Measurements from ENCODE around the gene MED8.
A peak's percentile ranks its signal among the peaks of the same experiment; 100 is the strongest.

The MED8 gene

DNA sequence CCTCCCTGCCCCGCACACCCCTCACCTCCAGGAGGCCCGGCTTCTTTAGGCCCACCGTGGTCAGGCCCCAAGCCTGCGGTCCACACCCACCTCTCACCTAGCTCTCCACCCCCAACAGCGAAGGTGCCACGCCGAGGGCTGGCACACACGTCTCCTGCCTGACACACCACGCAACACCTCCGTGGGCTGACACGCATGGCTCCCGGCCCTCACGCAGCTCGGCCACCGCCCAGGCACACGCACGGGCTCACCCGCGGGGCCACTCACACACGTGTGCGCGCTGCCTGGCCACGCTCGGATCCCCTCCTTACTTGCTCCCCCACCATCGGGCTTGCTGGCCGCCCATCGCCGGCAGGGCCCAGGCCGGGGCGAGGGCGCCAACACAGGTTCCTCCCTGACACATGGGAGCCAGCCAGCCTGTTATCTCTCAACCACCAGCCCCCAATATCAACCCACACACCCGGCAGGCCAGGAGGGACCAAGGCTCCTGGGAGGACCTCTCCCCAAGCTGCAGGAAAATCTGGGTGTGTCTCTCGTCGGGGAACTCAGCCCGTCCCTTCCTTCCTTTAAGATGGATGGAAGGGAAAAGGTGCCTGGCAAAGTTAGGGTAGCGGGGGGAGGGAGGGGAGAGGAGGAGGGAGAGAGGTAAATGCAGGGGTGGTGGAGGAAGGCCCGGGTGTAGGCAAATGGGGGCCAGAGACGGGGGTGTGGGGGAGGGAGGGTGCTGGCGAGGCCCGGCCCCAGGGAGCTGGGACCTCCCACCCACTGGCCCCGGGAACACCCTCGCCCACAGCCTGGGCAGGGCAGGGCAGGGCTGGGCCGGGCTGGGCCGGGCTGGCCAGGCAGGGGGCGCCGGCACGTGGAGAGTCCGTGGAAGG is 22.3 kb downstream of the MED8 start:
- Histone ChIP-seq H3K4me3 (replicated peaks; ENCODE audit: insufficient read depth, low read length) (peak overlapping the region; percentile 70), H3K27ac (replicated peaks) (peak overlapping the region; percentile 95), H3K27me3 (ENCODE audit: insufficient read depth, poor library complexity, severe bottlenecking) (no peaks in the 10 kb centered on the region)
- no peak for DNase-seq (ENCODE audit: low read depth in 1 of 2, low spot score in 1 of 2)
- TF ChIP-seq, protein P1, sequence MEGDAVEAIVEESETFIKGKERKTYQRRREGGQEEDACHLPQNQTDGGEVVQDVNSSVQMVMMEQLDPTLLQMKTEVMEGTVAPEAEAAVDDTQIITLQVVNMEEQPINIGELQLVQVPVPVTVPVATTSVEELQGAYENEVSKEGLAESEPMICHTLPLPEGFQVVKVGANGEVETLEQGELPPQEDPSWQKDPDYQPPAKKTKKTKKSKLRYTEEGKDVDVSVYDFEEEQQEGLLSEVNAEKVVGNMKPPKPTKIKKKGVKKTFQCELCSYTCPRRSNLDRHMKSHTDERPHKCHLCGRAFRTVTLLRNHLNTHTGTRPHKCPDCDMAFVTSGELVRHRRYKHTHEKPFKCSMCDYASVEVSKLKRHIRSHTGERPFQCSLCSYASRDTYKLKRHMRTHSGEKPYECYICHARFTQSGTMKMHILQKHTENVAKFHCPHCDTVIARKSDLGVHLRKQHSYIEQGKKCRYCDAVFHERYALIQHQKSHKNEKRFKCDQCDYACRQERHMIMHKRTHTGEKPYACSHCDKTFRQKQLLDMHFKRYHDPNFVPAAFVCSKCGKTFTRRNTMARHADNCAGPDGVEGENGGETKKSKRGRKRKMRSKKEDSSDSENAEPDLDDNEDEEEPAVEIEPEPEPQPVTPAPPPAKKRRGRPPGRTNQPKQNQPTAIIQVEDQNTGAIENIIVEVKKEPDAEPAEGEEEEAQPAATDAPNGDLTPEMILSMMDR (IDR thresholded peaks at IDR 0.05; ENCODE audit: insufficient read depth, low read length): no peak
- TF ChIP-seq, protein P2, sequence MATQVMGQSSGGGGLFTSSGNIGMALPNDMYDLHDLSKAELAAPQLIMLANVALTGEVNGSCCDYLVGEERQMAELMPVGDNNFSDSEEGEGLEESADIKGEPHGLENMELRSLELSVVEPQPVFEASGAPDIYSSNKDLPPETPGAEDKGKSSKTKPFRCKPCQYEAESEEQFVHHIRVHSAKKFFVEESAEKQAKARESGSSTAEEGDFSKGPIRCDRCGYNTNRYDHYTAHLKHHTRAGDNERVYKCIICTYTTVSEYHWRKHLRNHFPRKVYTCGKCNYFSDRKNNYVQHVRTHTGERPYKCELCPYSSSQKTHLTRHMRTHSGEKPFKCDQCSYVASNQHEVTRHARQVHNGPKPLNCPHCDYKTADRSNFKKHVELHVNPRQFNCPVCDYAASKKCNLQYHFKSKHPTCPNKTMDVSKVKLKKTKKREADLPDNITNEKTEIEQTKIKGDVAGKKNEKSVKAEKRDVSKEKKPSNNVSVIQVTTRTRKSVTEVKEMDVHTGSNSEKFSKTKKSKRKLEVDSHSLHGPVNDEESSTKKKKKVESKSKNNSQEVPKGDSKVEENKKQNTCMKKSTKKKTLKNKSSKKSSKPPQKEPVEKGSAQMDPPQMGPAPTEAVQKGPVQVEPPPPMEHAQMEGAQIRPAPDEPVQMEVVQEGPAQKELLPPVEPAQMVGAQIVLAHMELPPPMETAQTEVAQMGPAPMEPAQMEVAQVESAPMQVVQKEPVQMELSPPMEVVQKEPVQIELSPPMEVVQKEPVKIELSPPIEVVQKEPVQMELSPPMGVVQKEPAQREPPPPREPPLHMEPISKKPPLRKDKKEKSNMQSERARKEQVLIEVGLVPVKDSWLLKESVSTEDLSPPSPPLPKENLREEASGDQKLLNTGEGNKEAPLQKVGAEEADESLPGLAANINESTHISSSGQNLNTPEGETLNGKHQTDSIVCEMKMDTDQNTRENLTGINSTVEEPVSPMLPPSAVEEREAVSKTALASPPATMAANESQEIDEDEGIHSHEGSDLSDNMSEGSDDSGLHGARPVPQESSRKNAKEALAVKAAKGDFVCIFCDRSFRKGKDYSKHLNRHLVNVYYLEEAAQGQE (IDR thresholded peaks at IDR 0.05; ENCODE audit: insufficient replicate concordance, low read depth): peak; percentile 23
- peak; percentile 25; the same call in 1 of the 2 replicates for TF ChIP-seq POLR2AphosphoS5 (IDR thresholded peaks at IDR 0.05; ENCODE audit: low read depth)
- TF ChIP-seq GABPA (IDR thresholded peaks at IDR 0.05; ENCODE audit: low read depth): no peak
- TF ChIP-seq SPI1 (IDR thresholded peaks at IDR 0.05; ENCODE audit: borderline replicate concordance, low read depth): no peak

DNA sequence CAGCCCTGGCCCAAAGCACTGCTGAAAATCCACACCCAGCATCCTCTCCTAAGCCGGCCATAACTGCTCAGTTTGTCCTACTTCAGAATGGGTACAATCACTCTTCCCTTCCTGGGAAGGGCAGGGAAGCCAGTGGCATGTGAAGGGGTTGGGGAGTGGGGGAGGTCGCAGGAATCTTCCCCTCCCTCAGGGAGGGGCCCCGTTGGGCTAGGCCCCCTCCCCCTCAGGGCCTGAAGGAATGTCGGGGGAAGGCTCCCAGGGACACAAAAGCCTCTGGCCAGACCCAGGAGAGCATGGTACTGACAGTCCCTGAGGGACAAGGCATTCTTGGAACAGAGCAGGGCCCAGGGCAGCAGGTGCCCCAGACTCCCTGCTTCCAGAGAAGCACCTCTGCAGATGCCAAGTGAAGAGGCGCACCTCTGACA is 23.0 kb downstream of the MED8 start:
- TF ChIP-seq POLR2AphosphoS5 (IDR thresholded peaks at IDR 0.05; ENCODE audit: low read depth) (no peak), SPI1 (IDR thresholded peaks at IDR 0.05; ENCODE audit: borderline replicate concordance, low read depth) (no peak), GABPA (IDR thresholded peaks at IDR 0.05; ENCODE audit: low read depth) (no peak)
- TF ChIP-seq, protein P1 (IDR thresholded peaks at IDR 0.05; ENCODE audit: insufficient read depth, low read length): no peak
- TF ChIP-seq, protein P2 (IDR thresholded peaks at IDR 0.05; ENCODE audit: insufficient replicate concordance, low read depth): no peak
- DNase-seq (ENCODE audit: low read depth in 1 of 2, low spot score in 1 of 2): no peak
- peak overlapping the region; percentile 95 for H3K27ac ChIP-seq (replicated peaks)

DNA sequence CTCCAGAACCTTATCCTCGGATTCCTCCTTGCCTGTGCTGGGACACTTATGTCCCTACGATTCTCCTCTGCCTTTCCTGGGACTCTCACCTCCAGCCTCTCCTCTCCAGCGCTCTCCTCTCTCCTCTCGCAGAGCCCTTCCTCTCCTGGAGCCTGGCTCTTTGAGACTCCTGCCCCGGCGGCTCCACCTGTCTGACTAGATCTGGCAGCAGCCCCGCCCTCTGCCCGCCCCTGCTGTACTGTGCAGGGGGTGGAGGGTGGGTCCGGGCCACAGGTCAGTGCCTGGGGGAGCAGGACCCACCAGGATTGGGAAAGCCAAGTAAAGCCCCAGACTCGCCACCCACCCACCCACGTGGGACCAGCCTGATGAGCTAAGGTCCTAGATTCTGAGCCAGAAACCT is 23.4 kb downstream of the MED8 start:
- Histone ChIP-seq H3K4me3 (replicated peaks; ENCODE audit: insufficient read depth, low read length) (peak overlapping the region; percentile 70), H3K27ac (replicated peaks) (peak overlapping the region; percentile 6; the same call in 1 of the 2 replicates)
- TF ChIP-seq POLR2AphosphoS5 (IDR thresholded peaks at IDR 0.05; ENCODE audit: low read depth): no peak
- TF ChIP-seq, protein P1 (IDR thresholded peaks at IDR 0.05; ENCODE audit: insufficient read depth, low read length): no peak
- TF ChIP-seq, protein P2 (IDR thresholded peaks at IDR 0.05; ENCODE audit: insufficient replicate concordance, low read depth): no peak
- no peak for TF ChIP-seq SPI1 (IDR thresholded peaks at IDR 0.05; ENCODE audit: borderline replicate concordance, low read depth)
- TF ChIP-seq GABPA (IDR thresholded peaks at IDR 0.05; ENCODE audit: low read depth): no peak

More for the DNA sequence above, 23.0 kb downstream of the MED8 start:
- Histone ChIP-seq H3K4me3 (replicated peaks; ENCODE audit: insufficient read depth, low read length) (peak overlapping the region; percentile 70), H3K27me3 (ENCODE audit: insufficient read depth, poor library complexity, severe bottlenecking) (no peaks in the 10 kb centered on the region)

More for the DNA sequence above, 23.4 kb downstream of the MED8 start:
- H3K27me3 ChIP-seq (ENCODE audit: insufficient read depth, poor library complexity, severe bottlenecking): no peaks in the 10 kb centered on the region
- DNase-seq (ENCODE audit: low read depth in 1 of 2, low spot score in 1 of 2): no peak
